Activated T-helper 1 cell treated with Interleukin-2 at 50 U/mL for 16 hours (primary cell): ENCODE results near the gene DUSP1.
"Not testable (repeated sequence)": the region's sequence is repeated elsewhere in the genome, so short reads cannot be mapped to it uniquely, and the experiment has no call there.

ENCODE experiments used
- DNase-seq: peaks from one replicate; pipeline ENCODE4 v3.0.0-alpha.2; 2020; ENCODE audit warnings: low read depth

DUSP1 gene

GRCh38 chr5:172770675-172771438 is at the start of gene DUSP1:
DUSP1 (minus strand) TSS chr5:172771195; CDS start chr5:172770952, 243 bp downstream.
- peak; percentile 95 for DNase-seq

GRCh38 chr5:172820046-172820767 is 49.2 kb upstream of the DUSP1 start:
- DNase-seq, result no peak

GRCh38 chr5:172819569-172819968 is 48.6 kb upstream of the DUSP1 start:
- no peak for DNase-seq

GRCh38 chr5:172818081-172818480 is 47.1 kb upstream of the DUSP1 start:
- DNase-seq, result no peak

- DNase-seq, result no peak
Observed at GRCh38 chr5:172817664-172818063, 46.7 kb upstream of the DUSP1 start.

GRCh38 chr5:172816925-172817562 is 46.0 kb upstream of the DUSP1 start:
- DNase-seq, result no peak

- DNase-seq, result no peak
Observed at GRCh38 chr5:172815631-172816030, 44.6 kb upstream of the DUSP1 start.

- not testable (repeated sequence) for DNase-seq
Observed at GRCh38 chr5:172810996-172811395, 40.0 kb upstream of the DUSP1 start.

GRCh38 chr5:172809774-172810173 is 38.8 kb upstream of the DUSP1 start:
- no peak for DNase-seq

GRCh38 chr5:172807766-172808311 is 36.8 kb upstream of the DUSP1 start:
- no peak for DNase-seq

- DNase-seq, result peak; percentile 66
Observed at GRCh38 chr5:172806897-172807672, 36.1 kb upstream of the DUSP1 start.

GRCh38 chr5:172805736-172806255 is 34.8 kb upstream of the DUSP1 start:
- DNase-seq, result no peak

- no peak for DNase-seq
Observed at GRCh38 chr5:172805018-172805683, 34.2 kb upstream of the DUSP1 start.

- DNase-seq, result no peak
Observed at GRCh38 chr5:172802567-172803176, 31.7 kb upstream of the DUSP1 start.

GRCh38 chr5:172802112-172802511 is 31.1 kb upstream of the DUSP1 start:
- no peak for DNase-seq

GRCh38 chr5:172801179-172801671 is 30.2 kb upstream of the DUSP1 start:
- no peak for DNase-seq

- no peak for DNase-seq
Observed at GRCh38 chr5:172800088-172800551, 29.1 kb upstream of the DUSP1 start.

- DNase-seq, result no peak
Observed at GRCh38 chr5:172799416-172799815, 28.4 kb upstream of the DUSP1 start.

- no peak for DNase-seq
Observed at GRCh38 chr5:172798422-172799215, 27.6 kb upstream of the DUSP1 start.
